ENCODE data around the gene FABP3. TPM values are rescaled to one million over a fixed set of nuclear protein-coding genes. Genes with fewer than 3 reads are reported as not detected.

Gene FABP3
- total and polyA plus RNA-seq, 2 of the 8 experiments (the other 6 are each of a cell fraction or from before 2014, with no cell fraction given), result 34.8 to 43.9 TPM

- H2BK12ac ChIP-seq (ENCODE audit: low read depth, low read length), result peak overlapping the region; percentile 84; the same call in 1 of the 2 replicates
- H2BK20ac ChIP-seq (ENCODE audit: low read length), result 0 out of 2 replicates have a peak overlapping the region, but pooled peaks have one; percentile 61
- no peak overlapping the region for H2AK5ac ChIP-seq (ENCODE audit: low read depth, low read length)
- peak overlapping the region; percentile 83 for H3K18ac ChIP-seq (ENCODE audit: extremely low read depth, low read length)
- ChIA-PET POLR2A (ENCODE audit: partially characterized antibody) (interaction anchor here (0.8 to 4.2 kb wide), 13 partner anchors 10 to 387 kb away, joined by 3 to 26 read pairs (median 3); partner anchors contain the start of gene FABP3), CTCF (ENCODE audit: partially characterized antibody) (interaction anchor here (0.7 to 19.2 kb wide), 8 partner anchors 9 to 190 kb away, joined by 3 to 415 read pairs (median 4); partner anchors contain the start of gene FABP3)
- H3K4me3 ChIP-seq (ENCODE audit: extremely low read depth in 1 of 4, insufficient read depth in 2 of 4, low read depth in 3 of 4, low read length in 4 of 4), result peak overlapping the region; percentile 73 to 97 (median 86)
- H4K8ac ChIP-seq (ENCODE audit: extremely low read depth, insufficient read depth, low read length), result peak overlapping the region; percentile 93
- H3K36me3 ChIP-seq (ENCODE audit: control insufficient read depth in 2 of 4, insufficient read depth in 4 of 4, low read length in 3 of 4), result no peaks in the 10 kb centered on the region
- H3K14ac ChIP-seq (ENCODE audit: insufficient read length), result no peak overlapping the region
- no peaks in the 10 kb centered on the region for H4K20me1 ChIP-seq (replicated peaks in 1 of 2; ENCODE audit: control insufficient read depth in 1 of 2, insufficient read depth in 2 of 2, low read length in 2 of 2)
- H4K5ac ChIP-seq (ENCODE audit: insufficient read length, low read depth, low read length), result peak overlapping the region; percentile 38
- peak overlapping the region; percentile 81 for H4K91ac ChIP-seq (replicated peaks; ENCODE audit: insufficient read length, low read length)
- 0 out of 2 replicates have a peak, but pooled peaks cover 2% of the 10 kb centered on the region for H3K79me1 ChIP-seq (ENCODE audit: low read depth, low read length)
- FAIRE-seq, result no peak
- no peaks in the 10 kb centered on the region for H3K9me3 ChIP-seq (ENCODE audit: insufficient read depth in 2 of 2, low read depth in 1 of 2, low read length in 1 of 2)
- peak overlapping the region; percentile 60; the same call in 1 of the 2 replicates for H2BK5ac ChIP-seq (ENCODE audit: low read depth, low read length)
- peak overlapping the region; percentile 78 to 95 for H3K4me2 ChIP-seq (ENCODE audit: insufficient read depth in 1 of 2, low read depth in 2 of 2, low read length in 2 of 2)
- H3K27me3 ChIP-seq (replicated peaks in 1 of 4; ENCODE audit: control insufficient read depth in 3 of 4, extremely low read depth in 1 of 4, insufficient read depth in 3 of 4, low read length in 3 of 4), result peaks cover 0 to 6% (median 2%) of the 10 kb centered on the region in 4 experiments; a peak in 3 of 7 replicates
- H2BK120ac ChIP-seq (replicated peaks; ENCODE audit: low read depth, low read length), result no peak overlapping the region
- H2AFZ ChIP-seq (ENCODE audit: low read length), result 0 out of 2 replicates have a peak overlapping the region, but pooled peaks have one; percentile 50
- H2BK15ac ChIP-seq (ENCODE audit: low read length), result no peak overlapping the region
- peak overlapping the region; percentile 3; the same call in 1 of the 2 replicates for H3K27ac ChIP-seq (ENCODE audit: low read depth, low read length)
- no peak overlapping the region for H3K23ac ChIP-seq (ENCODE audit: insufficient read length)
- peaks cover 10 to 27% (median 13%) of the 10 kb centered on the region in 4 experiments for H3K4me1 ChIP-seq (replicated peaks in 1 of 4; ENCODE audit: control insufficient read depth in 3 of 4, insufficient read depth in 4 of 4, low read length in 3 of 4)
- peak overlapping the region; percentile 44 for H3K4ac ChIP-seq (replicated peaks; ENCODE audit: insufficient read length, low read depth, low read length)
- peak overlapping the region; percentile 60 for H3K56ac ChIP-seq (replicated peaks; ENCODE audit: insufficient read length, low read depth, low read length)
- WGBS, 2 experiments (ENCODE audit: extremely low coverage in 1 of 2, insufficient coverage in 1 of 2, insufficient read length in 1 of 2, insufficient replicate concordance in 2 of 2, low coverage in 1 of 2, low lambda C conversion rate in 2 of 2, missing lambda C conversion rate in 1 of 2), result 3% methylated on average over 44 of the region's 54 CpGs; no CpG with 5 or more reads in 1 of the 2 experiments
- H3K23me2 ChIP-seq (ENCODE audit: low read depth, low read length), result peaks cover 11% of the 10 kb centered on the region
- peaks cover 0 to 9% of the 10 kb centered on the region in 2 experiments; a peak in 1 of 4 replicates for H3K79me2 ChIP-seq (ENCODE audit: control insufficient read depth in 1 of 2, insufficient read depth in 2 of 2, low read length in 2 of 2)
- peak overlapping the region; percentile 64 to 79 (median 75) for H3K9ac ChIP-seq (replicated peaks in 1 of 4; ENCODE audit: extremely low read depth in 1 of 4, low read depth in 3 of 4, low read length in 3 of 4)
- peak in 1 of 2 experiments; percentile 74 for DNase-seq (ENCODE audit: low read depth in 1 of 2, low spot score in 2 of 2)
- TF ChIP-seq PHF8 (conservative IDR thresholded peaks at IDR 0.05; ENCODE audit: low read depth, low read length), result peak; percentile 6; the same call in 1 of the 2 replicates
- no peak for TF ChIP-seq BCL11A (IDR thresholded peaks at IDR 0.05; ENCODE audit: low read depth in 2 of 2, low read length in 2 of 2)
- no peak for TF ChIP-seq BRCA1 (IDR thresholded peaks at IDR 0.05; ENCODE audit: low read depth, low read length)
- TF ChIP-seq ATF2 (IDR thresholded peaks at IDR 0.05; ENCODE audit: low read length), result no peak
- peak; percentile 85 for TF ChIP-seq KDM4A (IDR thresholded peaks at IDR 0.05; ENCODE audit: low read depth, low read length, severe bottlenecking)
- TF ChIP-seq TCF12 (IDR thresholded peaks at IDR 0.05; ENCODE audit: low read depth, low read length), result no peak
- TF ChIP-seq SIN3A (conservative IDR thresholded peaks at IDR 0.05 in 1 of 2, IDR thresholded peaks at IDR 0.05 in 1 of 2; ENCODE audit: low read depth in 1 of 2, low read length in 2 of 2), result peak in 1 of 2 experiments; percentile 11; a peak in 1 of 4 replicates
- TF ChIP-seq GTF2F1 (IDR thresholded peaks at IDR 0.05; ENCODE audit: borderline replicate concordance, low read depth, low read length), result no peak
- TF ChIP-seq, protein P1, sequence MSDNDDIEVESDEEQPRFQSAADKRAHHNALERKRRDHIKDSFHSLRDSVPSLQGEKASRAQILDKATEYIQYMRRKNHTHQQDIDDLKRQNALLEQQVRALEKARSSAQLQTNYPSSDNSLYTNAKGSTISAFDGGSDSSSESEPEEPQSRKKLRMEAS (IDR thresholded peaks at IDR 0.05), result peak; percentile 40; the same call in 1 of the 2 replicates
These were observed 40.6 kb upstream of the FABP3 start for GRCh38 chr1:31413405-31414001.

All from H1 (cell line).